Thymus (tissue), 11 donors: Measurements from ENCODE around the gene GAREM1. TPM values are rescaled to one million over a fixed set of nuclear protein-coding genes. Genes with fewer than 3 reads are reported as not detected.

Experiments used
- DNase-seq, 9 donors: peaks; one replicate each; pipeline ENCODE4 v3.0.0-alpha.2; 2013; ENCODE audit warnings: low spot score in 9 of 9, low read depth in 6 of 9, missing footprints in 1 of 9
- H3K27ac ChIP-seq, 2 donors: one replicate each; pipeline ENCODE4 v1.5.1; 2013; ENCODE audit warnings: control low read depth in 1 of 2, low read depth in 1 of 2, low read length in 1 of 2, mild to moderate bottlenecking in 1 of 2, moderate library complexity in 1 of 2
- H3K27me3 ChIP-seq, 2 donors: one replicate each; pipeline ENCODE4 v1.5.1; 2013; ENCODE audit warnings: low read length in 1 of 2; ENCODE audit not compliant: control insufficient read depth in 2 of 2, insufficient read depth in 1 of 2
- H3K36me3 ChIP-seq, 2 donors: one replicate each; pipeline ENCODE4 v1.5.1; 2013; ENCODE audit warnings: low read length in 1 of 2, mild to moderate bottlenecking in 1 of 2, moderate library complexity in 1 of 2; ENCODE audit not compliant: control insufficient read depth in 2 of 2, insufficient read depth in 2 of 2
- H3K4me1 ChIP-seq, 2 donors: one replicate each; pipeline ENCODE4 v1.5.1; 2013; ENCODE audit warnings: low read length in 2 of 2; ENCODE audit not compliant: control insufficient read depth in 2 of 2, insufficient read depth in 2 of 2
- H3K4me3 ChIP-seq, 2 donors: one replicate each; pipeline ENCODE4 v1.5.1; 2013; ENCODE audit warnings: low read length in 2 of 2, control low read depth in 1 of 2, mild to moderate bottlenecking in 1 of 2
- H3K9me3 ChIP-seq, 2 donors: one replicate each; pipeline ENCODE4 v1.5.1; 2013; ENCODE audit warnings: low read length in 1 of 2, mild to moderate bottlenecking in 1 of 2; ENCODE audit not compliant: control insufficient read depth in 2 of 2, insufficient read depth in 1 of 2
- WGBS: extraction: QIAGEN DNeasy Blood & Tissue Kit; methylation state at CpG from one replicate; pipeline ENCODE4 v1.1.7; 2013; 5-methylcytosine and 5-hydroxymethylcytosine counted together
- polyA plus RNA-seq: library from polyadenylated mRNA; stranded (reverse); fragments of 200-250 nt; gene quantifications from one replicate; pipeline ENCODE4 v1.2.3, GENCODE V29; 2013
- total RNA-seq: library from RNA; stranded (reverse); fragments of 120-200 nt; gene quantifications from one replicate; pipeline ENCODE4 v1.2.4, GENCODE V29; 2013
- donor health status: healthy.

The GAREM1 gene
- total and polyA plus RNA-seq, 2 donors: 0.57 to 1.5 TPM

DNA sequence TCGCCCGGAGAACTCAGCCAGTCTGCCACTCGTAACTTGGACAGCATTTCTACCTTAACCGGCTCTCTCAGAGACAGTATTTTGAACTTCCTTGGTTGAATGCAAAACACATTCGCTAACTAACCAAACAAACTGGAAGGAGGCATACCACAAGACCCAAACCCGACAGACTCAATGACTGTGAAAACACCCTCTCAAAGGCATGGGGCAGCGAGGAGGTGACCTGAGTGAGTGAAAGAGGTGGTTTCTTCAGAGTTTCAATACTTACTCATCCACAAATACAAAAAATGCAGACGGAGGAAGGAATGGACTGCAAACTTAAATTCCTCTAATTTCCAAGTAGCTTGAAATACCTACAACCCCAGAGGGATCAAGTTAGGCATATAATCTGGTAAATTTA lies 132.9 kb downstream of the GAREM1 start:
- Histone ChIP-seq H3K27ac (no peak overlapping the region), H3K27me3 (no peaks in the 10 kb centered on the region), H3K9me3 (no peaks in the 10 kb centered on the region), H3K36me3 (no peaks in the 10 kb centered on the region), H3K4me1 (no peaks in the 10 kb centered on the region), H3K4me3 (no peak overlapping the region)
- DNase-seq: no peak
- WGBS: 93% methylated on average over 8 of the region's 8 CpGs

DNA sequence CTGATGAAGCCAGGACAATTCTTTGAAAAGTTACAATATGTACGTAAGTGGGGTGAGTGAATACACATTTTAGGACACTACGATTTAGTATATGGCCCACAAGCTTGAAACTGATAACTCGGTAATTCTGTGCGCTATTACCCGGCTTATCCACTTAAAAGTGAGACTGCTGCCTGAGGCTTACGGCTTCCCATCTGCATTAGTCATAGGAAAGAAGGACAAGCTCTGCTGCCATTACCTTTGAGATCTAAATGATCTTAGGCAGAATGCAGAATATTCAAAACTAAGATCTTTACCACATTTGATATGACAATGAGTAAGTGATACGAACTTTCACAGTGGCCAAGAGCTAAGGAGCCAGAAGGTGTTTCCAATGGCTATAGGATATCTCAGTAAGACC lies 133.3 kb downstream of the GAREM1 start:
- WGBS: 96% methylated on average over 7 of the region's 7 CpGs
- no peak overlapping the region for H3K27ac ChIP-seq
- no peak for DNase-seq

DNA sequence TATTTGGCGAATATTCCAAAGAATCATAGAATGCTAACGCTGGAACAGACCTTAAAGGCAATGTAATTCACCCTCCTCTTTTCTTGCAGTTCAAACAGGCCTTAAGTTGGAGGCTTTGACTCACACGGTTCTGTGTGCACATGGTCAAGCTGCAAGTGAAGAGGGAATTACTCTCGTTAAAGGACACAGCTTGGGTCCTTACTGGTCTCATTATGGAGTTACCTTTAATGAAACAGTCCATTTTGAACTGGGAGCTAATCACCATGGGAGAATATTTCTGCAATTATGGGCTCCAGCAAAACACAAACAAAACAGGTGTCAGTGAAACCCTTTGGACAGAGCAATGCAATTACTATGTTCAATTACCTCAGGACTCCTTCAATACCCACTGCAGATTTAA lies 135.5 kb downstream of the GAREM1 start:
- Histone ChIP-seq H3K9me3 (no peaks in the 10 kb centered on the region), H3K4me1 (no peaks in the 10 kb centered on the region), H3K27ac (no peak overlapping the region), H3K27me3 (no peaks in the 10 kb centered on the region), H3K4me3 (no peak overlapping the region), H3K36me3 (no peaks in the 10 kb centered on the region)
- DNase-seq: no peak
- 94% methylated on average over 4 of the region's 4 CpGs for WGBS

More for the DNA sequence above, 133.3 kb downstream of the GAREM1 start:
- Histone ChIP-seq H3K27me3 (no peaks in the 10 kb centered on the region), H3K4me1 (no peaks in the 10 kb centered on the region), H3K4me3 (no peak overlapping the region), H3K36me3 (no peaks in the 10 kb centered on the region), H3K9me3 (no peaks in the 10 kb centered on the region)

DNA sequence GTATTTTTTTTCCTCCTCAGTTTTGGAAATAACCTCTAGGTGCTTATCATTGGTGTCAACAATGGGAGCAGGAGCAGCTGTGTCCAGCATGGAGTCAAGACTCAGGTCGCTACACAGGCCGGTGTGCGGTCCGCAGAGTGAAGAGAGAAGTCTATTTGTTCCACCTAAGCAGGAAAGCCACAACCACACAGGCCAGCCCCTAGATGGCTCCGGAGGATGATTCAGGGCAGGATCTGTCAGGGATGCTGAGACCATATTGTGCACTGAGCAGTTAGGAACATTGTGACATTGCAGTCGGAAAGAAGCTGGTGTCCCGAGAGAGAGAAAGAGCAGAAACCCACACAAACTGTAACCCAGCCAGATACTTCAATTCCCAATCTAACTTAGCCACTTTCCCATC lies 136.9 kb downstream of the GAREM1 start:
- Histone ChIP-seq H3K36me3 (no peaks in the 10 kb centered on the region), H3K27me3 (no peaks in the 10 kb centered on the region), H3K4me1 (no peaks in the 10 kb centered on the region), H3K9me3 (no peaks in the 10 kb centered on the region), H3K27ac (no peak overlapping the region), H3K4me3 (no peak overlapping the region)
- WGBS: 93% methylated on average over 7 of the region's 7 CpGs
- DNase-seq: no peak

DNA sequence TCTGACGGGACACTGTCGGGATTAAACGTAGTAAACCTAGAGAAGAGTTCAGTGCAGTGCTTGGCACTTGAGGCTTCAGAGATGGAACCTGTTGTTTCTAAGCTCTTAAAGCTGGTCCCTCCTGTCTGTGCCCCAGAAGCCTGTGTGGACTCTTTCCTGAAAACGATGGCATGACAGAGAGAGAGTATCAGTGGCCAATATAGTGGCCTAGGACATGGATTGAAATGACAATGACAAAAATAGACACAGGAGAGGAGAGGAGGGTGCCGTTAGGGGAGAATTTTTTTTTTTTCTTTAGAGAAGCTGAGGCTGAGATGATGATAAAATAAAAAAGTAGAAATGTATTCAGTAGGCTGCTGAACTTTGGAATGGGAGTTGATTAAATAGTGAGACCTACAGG lies 138.0 kb downstream of the GAREM1 start:
- H3K4me3 ChIP-seq: no peak overlapping the region
- H3K36me3 ChIP-seq: no peaks in the 10 kb centered on the region
- H3K4me1 ChIP-seq: no peaks in the 10 kb centered on the region
- no peaks in the 10 kb centered on the region for H3K27me3 ChIP-seq
- DNase-seq: no peak
- H3K27ac ChIP-seq: no peak overlapping the region
- WGBS: 92% methylated on average over 5 of the region's 5 CpGs
- no peaks in the 10 kb centered on the region for H3K9me3 ChIP-seq

DNA sequence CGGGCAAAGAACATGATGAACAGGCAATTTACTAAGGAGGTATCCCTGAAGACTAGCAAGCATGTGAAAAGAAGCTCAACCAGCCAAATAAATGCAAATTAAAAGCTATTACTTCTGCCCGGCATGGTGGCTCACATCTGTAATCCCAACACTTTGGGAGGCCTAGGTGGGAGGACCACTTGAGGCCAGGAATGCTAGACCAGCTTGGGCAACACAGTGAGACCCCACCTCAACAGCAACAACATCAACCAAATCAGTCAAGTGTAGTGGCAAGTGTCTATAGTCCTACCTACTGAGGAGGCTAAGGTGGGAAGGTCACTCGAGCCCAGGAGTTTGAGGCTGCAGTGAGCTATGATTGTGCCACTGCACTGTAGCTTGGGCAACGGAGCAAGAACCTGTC lies 141.7 kb downstream of the GAREM1 start:
- Histone ChIP-seq H3K27me3 (no peaks in the 10 kb centered on the region), H3K36me3 (no peaks in the 10 kb centered on the region), H3K27ac (no peak overlapping the region), H3K9me3 (no peaks in the 10 kb centered on the region), H3K4me1 (no peaks in the 10 kb centered on the region), H3K4me3 (no peak overlapping the region)
- WGBS: 95% methylated on average over 4 of the region's 4 CpGs
- no peak for DNase-seq

DNA sequence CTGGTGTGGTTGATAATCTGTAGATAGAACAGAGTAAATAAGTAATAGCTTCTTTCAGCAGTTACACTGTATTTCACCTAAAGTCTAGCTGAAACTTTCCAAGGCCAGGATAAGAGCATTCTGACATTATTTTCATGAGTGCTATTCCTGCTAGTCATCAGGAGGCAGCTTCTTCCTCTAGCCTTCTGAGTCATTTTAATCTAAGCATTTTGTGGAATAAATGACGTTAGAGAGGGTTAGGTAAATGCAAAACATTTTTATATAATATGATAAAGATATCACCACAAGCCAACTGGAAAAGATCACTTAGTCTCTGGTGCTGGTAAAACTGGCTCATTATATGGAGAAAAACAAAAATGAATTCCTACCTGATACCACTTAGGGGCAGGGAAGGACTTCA lies 142.3 kb downstream of the GAREM1 start:
- H3K27me3 ChIP-seq: no peaks in the 10 kb centered on the region
- no peak overlapping the region for H3K4me3 ChIP-seq
- no peaks in the 10 kb centered on the region for H3K4me1 ChIP-seq
- no peak overlapping the region for H3K27ac ChIP-seq
- 89% methylated on average over 1 of the region's 1 CpG for WGBS
- no peaks in the 10 kb centered on the region for H3K9me3 ChIP-seq
- no peak for DNase-seq
- no peaks in the 10 kb centered on the region for H3K36me3 ChIP-seq

DNA sequence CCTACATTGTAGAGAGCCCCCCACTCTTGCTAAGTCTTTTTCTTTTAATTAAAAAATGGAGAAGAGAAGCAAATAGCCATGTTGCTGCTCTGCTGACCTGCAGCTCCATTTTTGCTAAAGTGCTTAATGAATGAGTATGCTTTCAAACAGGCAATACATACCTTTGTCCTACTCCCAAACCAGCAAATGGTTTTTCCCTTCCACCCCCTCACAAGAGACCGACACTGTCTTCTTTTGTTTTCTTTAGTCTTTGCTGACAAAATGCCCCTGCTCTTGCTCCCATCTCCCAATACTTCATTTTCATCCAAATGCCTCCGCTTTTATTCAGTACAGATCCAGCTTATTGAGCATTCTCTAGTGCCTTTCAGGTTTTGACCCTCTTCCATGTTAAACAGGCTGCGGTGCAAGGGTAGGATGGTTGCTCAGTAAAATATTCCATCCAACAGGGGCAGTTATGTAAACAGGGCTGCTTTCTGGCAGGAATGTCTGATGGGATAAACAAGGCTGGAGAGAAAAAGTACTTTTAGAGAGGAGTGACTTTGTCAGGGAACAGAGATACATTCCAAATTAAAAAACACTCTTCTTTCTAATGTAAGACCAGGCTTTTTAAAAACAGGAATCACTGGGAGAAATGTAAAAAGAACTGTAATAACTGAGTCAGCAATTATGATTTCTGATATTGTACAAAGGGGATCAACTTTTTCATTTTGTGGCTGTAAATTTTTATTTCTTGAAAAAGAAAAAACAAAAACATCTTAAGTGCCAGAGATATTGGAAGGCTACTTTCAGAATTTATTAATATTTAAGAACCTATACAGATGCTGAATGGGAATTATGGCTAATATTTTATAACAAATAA lies 144.0 kb downstream of the GAREM1 start:
- DNase-seq: no peak
- Histone ChIP-seq H3K27me3 (no peaks in the 10 kb centered on the region), H3K4me1 (no peaks in the 10 kb centered on the region), H3K4me3 (no peak overlapping the region), H3K27ac (no peak overlapping the region), H3K36me3 (no peaks in the 10 kb centered on the region), H3K9me3 (no peaks in the 10 kb centered on the region)
- WGBS: 94% methylated on average over 3 of the region's 3 CpGs

DNA sequence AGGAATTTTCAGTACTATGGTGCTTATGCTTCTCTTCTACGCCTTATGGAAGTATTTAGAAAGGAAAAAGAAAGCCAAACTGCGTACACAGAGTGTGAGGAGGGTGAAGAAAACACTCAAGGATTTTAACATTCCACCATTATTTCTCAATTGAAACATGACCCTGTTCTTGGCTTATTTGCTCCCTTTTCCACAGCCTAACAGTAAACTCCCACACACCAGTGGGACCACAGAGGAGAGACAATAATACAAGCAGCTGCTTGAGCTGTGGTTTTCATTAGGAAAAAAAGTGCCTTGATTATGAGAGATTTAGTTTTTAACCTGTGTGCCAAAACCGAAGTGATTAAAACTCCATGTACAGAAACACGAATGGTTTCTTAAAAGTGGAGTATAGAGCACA lies 146.5 kb downstream of the GAREM1 start:
- no peaks in the 10 kb centered on the region for H3K36me3 ChIP-seq
- H3K27me3 ChIP-seq: no peaks in the 10 kb centered on the region
- 89% methylated on average over 4 of the region's 4 CpGs for WGBS
- H3K4me3 ChIP-seq: no peak overlapping the region
- H3K27ac ChIP-seq: no peak overlapping the region
- no peak for DNase-seq
- no peaks in the 10 kb centered on the region for H3K4me1 ChIP-seq
- no peaks in the 10 kb centered on the region for H3K9me3 ChIP-seq
